ENCODE data around the gene IL16. TPM values are rescaled to one million over a fixed set of nuclear protein-coding genes. Genes with fewer than 3 reads are reported as not detected.
A peak's percentile ranks its signal among the peaks of the same experiment; 100 is the strongest.

Gene IL16
- total and polyA plus RNA-seq, 4 donors: 4.3 to 6.6 (median 5.1) TPM

- Histone ChIP-seq H3K27ac (ENCODE audit: low read depth, low read length) (no peak overlapping the region), H3K27me3 (ENCODE audit: control insufficient read depth, insufficient read depth, low read length) (no peaks in the 10 kb centered on the region), H3K9me3 (ENCODE audit: control insufficient read depth, insufficient read depth, low read length) (no peaks in the 10 kb centered on the region), H3K4me1 (ENCODE audit: control insufficient read depth, insufficient read depth, low read length) (peaks cover 8% of the 10 kb centered on the region), H3K4me3 (ENCODE audit: low read depth, low read length) (no peak overlapping the region), H3K36me3 (ENCODE audit: control insufficient read depth, insufficient read depth, low read length) (no peaks in the 10 kb centered on the region)
- 82% methylated on average over 5 of the region's 11 CpGs for WGBS (ENCODE audit: insufficient coverage)
- no peak for DNase-seq (ENCODE audit: low read depth in 4 of 6, low spot score in 6 of 6)
These were observed 74.3 kb downstream of the IL16 start for GRCh38 chr15:81270781-81271491.

- Histone ChIP-seq H3K4me3 (ENCODE audit: low read depth, low read length) (no peak overlapping the region), H3K27ac (ENCODE audit: low read depth, low read length) (no peak overlapping the region), H3K4me1 (ENCODE audit: control insufficient read depth, insufficient read depth, low read length) (peaks cover 3% of the 10 kb centered on the region), H3K9me3 (ENCODE audit: control insufficient read depth, insufficient read depth, low read length) (peaks cover 4% of the 10 kb centered on the region), H3K27me3 (ENCODE audit: control insufficient read depth, insufficient read depth, low read length) (no peaks in the 10 kb centered on the region), H3K36me3 (ENCODE audit: control insufficient read depth, insufficient read depth, low read length) (no peaks in the 10 kb centered on the region)
- WGBS (ENCODE audit: insufficient coverage): 92% methylated on average over 11 of the region's 12 CpGs
- no peak for DNase-seq (ENCODE audit: low read depth in 4 of 6, low spot score in 6 of 6)
These were observed 75.3 kb downstream of the IL16 start for GRCh38 chr15:81271761-81272644.

- Histone ChIP-seq H3K9me3 (ENCODE audit: control insufficient read depth, insufficient read depth, low read length) (peaks cover 6% of the 10 kb centered on the region), H3K36me3 (ENCODE audit: control insufficient read depth, insufficient read depth, low read length) (no peaks in the 10 kb centered on the region), H3K4me1 (ENCODE audit: control insufficient read depth, insufficient read depth, low read length) (peaks cover 3% of the 10 kb centered on the region), H3K27ac (ENCODE audit: low read depth, low read length) (no peak overlapping the region), H3K27me3 (ENCODE audit: control insufficient read depth, insufficient read depth, low read length) (no peaks in the 10 kb centered on the region), H3K4me3 (ENCODE audit: low read depth, low read length) (no peak overlapping the region)
- no peak for DNase-seq (ENCODE audit: low read depth in 4 of 6, low spot score in 6 of 6)
- WGBS (ENCODE audit: insufficient coverage): 98% methylated on average over 5 of the region's 5 CpGs
These were observed 76.5 kb downstream of the IL16 start for GRCh38 chr15:81273200-81273599.

- Histone ChIP-seq H3K27me3 (ENCODE audit: control insufficient read depth, insufficient read depth, low read length) (no peaks in the 10 kb centered on the region), H3K36me3 (ENCODE audit: control insufficient read depth, insufficient read depth, low read length) (no peaks in the 10 kb centered on the region), H3K4me1 (ENCODE audit: control insufficient read depth, insufficient read depth, low read length) (peaks cover 3% of the 10 kb centered on the region), H3K9me3 (ENCODE audit: control insufficient read depth, insufficient read depth, low read length) (peaks cover 6% of the 10 kb centered on the region), H3K4me3 (ENCODE audit: low read depth, low read length) (no peak overlapping the region), H3K27ac (ENCODE audit: low read depth, low read length) (no peak overlapping the region)
- DNase-seq (ENCODE audit: low read depth in 4 of 6, low spot score in 6 of 6): no peak
- 100% methylated on average over 1 of the region's 2 CpGs for WGBS (ENCODE audit: insufficient coverage)
These were observed 77.2 kb downstream of the IL16 start for GRCh38 chr15:81273855-81274254.

GRCh38 chr15:81274255-81274654 lies 77.6 kb downstream of the IL16 start:
- H3K27ac ChIP-seq (ENCODE audit: low read depth, low read length): no peak overlapping the region
- H3K27me3 ChIP-seq (ENCODE audit: control insufficient read depth, insufficient read depth, low read length): no peaks in the 10 kb centered on the region
- H3K4me3 ChIP-seq (ENCODE audit: low read depth, low read length): no peak overlapping the region
- H3K9me3 ChIP-seq (ENCODE audit: control insufficient read depth, insufficient read depth, low read length): peaks cover 6% of the 10 kb centered on the region
- no peaks in the 10 kb centered on the region for H3K36me3 ChIP-seq (ENCODE audit: control insufficient read depth, insufficient read depth, low read length)
- peaks cover 3% of the 10 kb centered on the region for H3K4me1 ChIP-seq (ENCODE audit: control insufficient read depth, insufficient read depth, low read length)
- 95% methylated on average over 3 of the region's 4 CpGs for WGBS (ENCODE audit: insufficient coverage)
- no peak for DNase-seq (ENCODE audit: low read depth in 4 of 6, low spot score in 6 of 6)

- no peaks in the 10 kb centered on the region for H3K36me3 ChIP-seq (ENCODE audit: control insufficient read depth, insufficient read depth, low read length)
- H3K9me3 ChIP-seq (ENCODE audit: control insufficient read depth, insufficient read depth, low read length): peaks cover 6% of the 10 kb centered on the region
- H3K27me3 ChIP-seq (ENCODE audit: control insufficient read depth, insufficient read depth, low read length): no peaks in the 10 kb centered on the region
- no peak overlapping the region for H3K4me3 ChIP-seq (ENCODE audit: low read depth, low read length)
- peak; percentile 54 to 95 (median 74) for DNase-seq (ENCODE audit: low read depth in 4 of 6, low spot score in 6 of 6)
- peak overlapping the region; percentile 25 for H3K27ac ChIP-seq (ENCODE audit: low read depth, low read length)
- peaks cover 3% of the 10 kb centered on the region for H3K4me1 ChIP-seq (ENCODE audit: control insufficient read depth, insufficient read depth, low read length)
- 13% methylated on average over 8 of the region's 11 CpGs for WGBS (ENCODE audit: insufficient coverage)
These were observed 78.4 kb downstream of the IL16 start for GRCh38 chr15:81274931-81275707.

GRCh38 chr15:81275711-81276392 lies 79.2 kb downstream of the IL16 start:
- no peaks in the 10 kb centered on the region for H3K27me3 ChIP-seq (ENCODE audit: control insufficient read depth, insufficient read depth, low read length)
- peaks cover 3% of the 10 kb centered on the region for H3K4me1 ChIP-seq (ENCODE audit: control insufficient read depth, insufficient read depth, low read length)
- no peak for DNase-seq (ENCODE audit: low read depth in 4 of 6, low spot score in 6 of 6)
- H3K36me3 ChIP-seq (ENCODE audit: control insufficient read depth, insufficient read depth, low read length): no peaks in the 10 kb centered on the region
- H3K9me3 ChIP-seq (ENCODE audit: control insufficient read depth, insufficient read depth, low read length): peaks cover 6% of the 10 kb centered on the region
- WGBS (ENCODE audit: insufficient coverage): no CpG with 5 or more reads among the region's 3 CpGs
- no peak overlapping the region for H3K27ac ChIP-seq (ENCODE audit: low read depth, low read length)
- no peak overlapping the region for H3K4me3 ChIP-seq (ENCODE audit: low read depth, low read length)

GRCh38 chr15:81276967-81277366 lies 80.3 kb downstream of the IL16 start:
- peaks cover 7% of the 10 kb centered on the region for H3K4me1 ChIP-seq (ENCODE audit: control insufficient read depth, insufficient read depth, low read length)
- H3K27ac ChIP-seq (ENCODE audit: low read depth, low read length): no peak overlapping the region
- no peaks in the 10 kb centered on the region for H3K36me3 ChIP-seq (ENCODE audit: control insufficient read depth, insufficient read depth, low read length)
- 100% methylated on average over 1 of the region's 2 CpGs for WGBS (ENCODE audit: insufficient coverage)
- no peak for DNase-seq (ENCODE audit: low read depth in 4 of 6, low spot score in 6 of 6)
- H3K9me3 ChIP-seq (ENCODE audit: control insufficient read depth, insufficient read depth, low read length): peaks cover 6% of the 10 kb centered on the region
- no peaks in the 10 kb centered on the region for H3K27me3 ChIP-seq (ENCODE audit: control insufficient read depth, insufficient read depth, low read length)
- H3K4me3 ChIP-seq (ENCODE audit: low read depth, low read length): no peak overlapping the region

GRCh38 chr15:81277851-81278250 lies 81.2 kb downstream of the IL16 start:
- no CpG with 5 or more reads among the region's 2 CpGs for WGBS (ENCODE audit: insufficient coverage)
- H3K4me1 ChIP-seq (ENCODE audit: control insufficient read depth, insufficient read depth, low read length): peaks cover 7% of the 10 kb centered on the region
- H3K36me3 ChIP-seq (ENCODE audit: control insufficient read depth, insufficient read depth, low read length): peaks cover 2% of the 10 kb centered on the region
- no peak overlapping the region for H3K4me3 ChIP-seq (ENCODE audit: low read depth, low read length)
- no peak overlapping the region for H3K27ac ChIP-seq (ENCODE audit: low read depth, low read length)
- DNase-seq (ENCODE audit: low read depth in 4 of 6, low spot score in 6 of 6): no peak
- no peaks in the 10 kb centered on the region for H3K27me3 ChIP-seq (ENCODE audit: control insufficient read depth, insufficient read depth, low read length)
- H3K9me3 ChIP-seq (ENCODE audit: control insufficient read depth, insufficient read depth, low read length): peaks cover 6% of the 10 kb centered on the region
